Neural progenitor cell (in vitro differentiated cells): ENCODE measurements around the gene ADGRF5. TPM values are rescaled to one million over a fixed set of nuclear protein-coding genes. Genes with fewer than 3 reads are reported as not detected.
A peak's percentile ranks its signal among the peaks of the same experiment; 100 is the strongest.

ENCODE experiments used
- DNase-seq: peaks from one replicate; pipeline ENCODE4 v3.0.0-alpha.2; 2016; ENCODE audit warnings: low spot score
- H2AFZ ChIP-seq: fragments of 200-600 bp; sonication (generic); replicated peaks from 2 replicates; pipeline ENCODE4 v1.6.1; 2016; ENCODE audit warnings: antibody characterized with exemption
- H3F3A ChIP-seq: fragments of 200-600 bp; sonication (generic); 2 replicates; pipeline ENCODE4 v1.6.1; 2016; ENCODE audit warnings: antibody characterized with exemption, low read depth
- H3K27ac ChIP-seq: fragments of 200-600 bp; sonication (generic); 2 replicates; pipeline ENCODE4 v1.5.1; 2016; ENCODE audit warnings: mild to moderate bottlenecking
- H3K27me3 ChIP-seq: fragments of 200-600 bp; sonication (generic); 2 replicates; pipeline ENCODE4 v1.6.1; 2016; ENCODE audit warnings: mild to moderate bottlenecking, moderate library complexity
- H3K36me3 ChIP-seq: fragments of 200-600 bp; sonication (generic); 2 replicates; pipeline ENCODE4 v1.5.1; 2016
- H3K4me1 ChIP-seq: fragments of 200-600 bp; sonication (generic); 2 replicates; pipeline ENCODE4 v1.6.1; 2016; ENCODE audit warnings: mixed run types
- H3K4me2 ChIP-seq: fragments of 200-600 bp; sonication (generic); 2 replicates; pipeline ENCODE4 v1.6.1; 2016
- H3K4me3 ChIP-seq: fragments of 200-600 bp; sonication (generic); 2 replicates; pipeline ENCODE4 v1.5.1; 2016
- H3K79me2 ChIP-seq: fragments of 200-600 bp; sonication (generic); 2 replicates; pipeline ENCODE4 v1.6.1; 2016; ENCODE audit warnings: low read depth
- H3K9ac ChIP-seq: fragments of 200-600 bp; sonication (generic); 2 replicates; pipeline ENCODE4 v1.6.1; 2016
- H3K9me3 ChIP-seq: fragments of 200-600 bp; sonication (generic); 2 replicates; pipeline ENCODE4 v1.5.1; 2016; ENCODE audit warnings: low read depth
- H4K20me1 ChIP-seq: fragments of 200-600 bp; sonication (generic); 2 replicates; pipeline ENCODE4 v1.6.1; 2016; ENCODE audit warnings: low read depth
- H3K27ac Mint-ChIP-seq: 3 replicates; pipeline ENCODE4 v1.8.0; 2021; ENCODE audit warnings: mixed read lengths
- H3K27me3 Mint-ChIP-seq: 2 replicates; pipeline ENCODE4 v1.8.0; 2022; ENCODE audit warnings: low read depth, mild to moderate bottlenecking, inconsistent platforms, moderate library complexity, mixed read lengths; ENCODE audit not compliant: insufficient read depth
- H3K36me3 Mint-ChIP-seq: 3 replicates; pipeline ENCODE4 v1.8.0; 2021; ENCODE audit warnings: mixed read lengths
- H3K4me1 Mint-ChIP-seq: 3 replicates; pipeline ENCODE4 v1.8.0; 2021; ENCODE audit warnings: mixed read lengths
- H3K4me3 Mint-ChIP-seq: 3 replicates; pipeline ENCODE4 v1.8.0; 2021; ENCODE audit warnings: mild to moderate bottlenecking, moderate library complexity, mixed read lengths
- H3K9me3 Mint-ChIP-seq: 3 replicates; pipeline ENCODE4 v1.8.0; 2020; ENCODE audit warnings: mixed read lengths
- EZH2 ChIP-seq: fragments of 200-600 bp; sonication (generic); IDR thresholded peaks from 2 replicates; pipeline ENCODE4 v1.6.1; 2017; ENCODE audit warnings: antibody characterized with exemption, mild to moderate bottlenecking, moderate library complexity
- EZH2phosphoT487 ChIP-seq: fragments of 200-600 bp; sonication (generic); IDR thresholded peaks from 2 replicates; pipeline ENCODE4 v1.6.1; 2017; ENCODE audit warnings: antibody characterized with exemption
- total RNA-seq: library from RNA; depleted of rRNA; stranded (reverse); fragments of >200 nt; gene quantifications from 2 replicates; pipeline ENCODE4 v1.2.3, GENCODE V29; 2015; ENCODE audit warnings: low replicate concordance
- TF ChIP-seq, protein P1 (sequence below): fragments of 200-600 bp; sonication (generic); IDR thresholded peaks from 2 replicates; pipeline ENCODE4 v1.5.1; 2017; ENCODE audit warnings: antibody characterized with exemption, mild to moderate bottlenecking

ADGRF5 gene
- total RNA-seq, 1 donor from 2014 or later: not detected

DNA sequence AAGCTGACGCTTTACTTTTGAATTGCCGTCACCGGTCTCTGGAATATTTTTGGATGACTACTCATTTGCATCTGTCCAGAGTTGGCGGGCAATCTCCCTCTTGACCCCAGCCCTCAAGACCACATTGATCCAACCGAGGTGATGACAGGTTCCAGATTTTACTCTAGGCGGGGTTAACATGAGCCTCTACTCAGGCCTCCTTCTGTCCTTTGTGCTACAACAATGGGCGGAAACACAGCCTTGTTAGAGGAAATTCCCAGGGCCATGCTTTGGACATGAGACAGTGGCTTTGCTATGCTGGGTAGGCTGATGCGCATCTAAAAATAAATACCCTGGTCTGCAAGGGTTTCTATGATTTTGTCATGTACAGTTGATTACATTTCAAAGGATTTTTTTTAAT is 27.0 kb upstream of the ADGRF5 start:
- H3K27me3 Mint-ChIP-seq: peaks cover 2% of the 10 kb centered on the region
- H3K4me2 ChIP-seq: no peak overlapping the region
- no peaks in the 10 kb centered on the region for H3K27me3 ChIP-seq
- no peaks in the 10 kb centered on the region for H3K79me2 ChIP-seq
- no peaks in the 10 kb centered on the region for H3K4me1 Mint-ChIP-seq
- no peaks in the 10 kb centered on the region for H4K20me1 ChIP-seq
- H3K4me3 Mint-ChIP-seq: no peak overlapping the region
- no peaks in the 10 kb centered on the region for H3K9me3 Mint-ChIP-seq
- no peaks in the 10 kb centered on the region for H3K36me3 ChIP-seq
- no peaks in the 10 kb centered on the region for H3F3A ChIP-seq
- H3K4me1 ChIP-seq: no peaks in the 10 kb centered on the region
- H3K27ac Mint-ChIP-seq: no peak overlapping the region
- TF ChIP-seq, protein P1, sequence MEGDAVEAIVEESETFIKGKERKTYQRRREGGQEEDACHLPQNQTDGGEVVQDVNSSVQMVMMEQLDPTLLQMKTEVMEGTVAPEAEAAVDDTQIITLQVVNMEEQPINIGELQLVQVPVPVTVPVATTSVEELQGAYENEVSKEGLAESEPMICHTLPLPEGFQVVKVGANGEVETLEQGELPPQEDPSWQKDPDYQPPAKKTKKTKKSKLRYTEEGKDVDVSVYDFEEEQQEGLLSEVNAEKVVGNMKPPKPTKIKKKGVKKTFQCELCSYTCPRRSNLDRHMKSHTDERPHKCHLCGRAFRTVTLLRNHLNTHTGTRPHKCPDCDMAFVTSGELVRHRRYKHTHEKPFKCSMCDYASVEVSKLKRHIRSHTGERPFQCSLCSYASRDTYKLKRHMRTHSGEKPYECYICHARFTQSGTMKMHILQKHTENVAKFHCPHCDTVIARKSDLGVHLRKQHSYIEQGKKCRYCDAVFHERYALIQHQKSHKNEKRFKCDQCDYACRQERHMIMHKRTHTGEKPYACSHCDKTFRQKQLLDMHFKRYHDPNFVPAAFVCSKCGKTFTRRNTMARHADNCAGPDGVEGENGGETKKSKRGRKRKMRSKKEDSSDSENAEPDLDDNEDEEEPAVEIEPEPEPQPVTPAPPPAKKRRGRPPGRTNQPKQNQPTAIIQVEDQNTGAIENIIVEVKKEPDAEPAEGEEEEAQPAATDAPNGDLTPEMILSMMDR: no peak
- TF ChIP-seq EZH2phosphoT487 (no peak), EZH2 (no peak)
- no peak overlapping the region for H3K9ac ChIP-seq
- H3K36me3 Mint-ChIP-seq: no peaks in the 10 kb centered on the region
- no peak overlapping the region for H3K27ac ChIP-seq
- DNase-seq: peak; percentile 49
- no peak overlapping the region for H2AFZ ChIP-seq
- H3K9me3 ChIP-seq: no peaks in the 10 kb centered on the region
- H3K4me3 ChIP-seq: no peak overlapping the region

DNA sequence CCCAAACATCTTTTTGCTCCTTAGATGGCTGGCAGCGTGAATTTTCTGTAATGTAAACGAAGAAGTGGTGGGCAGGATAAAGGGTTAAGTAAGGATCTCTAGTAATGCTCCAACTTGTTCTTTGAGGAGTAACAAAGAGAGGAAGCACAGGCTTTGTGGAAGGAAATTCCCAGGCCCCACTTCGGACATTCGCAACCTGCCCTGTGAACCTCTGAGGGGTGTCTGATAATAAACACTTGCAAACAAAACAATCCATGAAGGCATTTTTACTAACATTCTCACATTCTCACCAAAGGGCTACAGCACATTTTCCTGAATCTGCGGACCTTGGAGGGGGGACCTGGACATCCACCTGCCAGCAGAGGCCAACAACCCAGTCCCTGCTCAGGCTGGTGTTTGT is 25.8 kb upstream of the ADGRF5 start:
- Histone ChIP-seq H3K36me3 (no peaks in the 10 kb centered on the region), H3K9me3 (no peaks in the 10 kb centered on the region), H4K20me1 (no peaks in the 10 kb centered on the region), H3K27ac (no peak overlapping the region), H3K4me2 (no peak overlapping the region), H3K27me3 (no peaks in the 10 kb centered on the region), H3K9ac (no peak overlapping the region), H3F3A (no peaks in the 10 kb centered on the region), H2AFZ (no peak overlapping the region), H3K4me1 (no peaks in the 10 kb centered on the region), H3K4me3 (no peak overlapping the region), H3K79me2 (no peaks in the 10 kb centered on the region)
- peaks cover 3% of the 10 kb centered on the region for H3K9me3 Mint-ChIP-seq
- H3K36me3 Mint-ChIP-seq: no peaks in the 10 kb centered on the region
- no peak for TF ChIP-seq EZH2
- TF ChIP-seq EZH2phosphoT487: no peak
- TF ChIP-seq, protein P1: no peak
- peaks cover 2% of the 10 kb centered on the region for H3K27me3 Mint-ChIP-seq
- H3K4me1 Mint-ChIP-seq: no peaks in the 10 kb centered on the region
- no peak overlapping the region for H3K27ac Mint-ChIP-seq
- DNase-seq: no peak
- H3K4me3 Mint-ChIP-seq: no peak overlapping the region

DNA sequence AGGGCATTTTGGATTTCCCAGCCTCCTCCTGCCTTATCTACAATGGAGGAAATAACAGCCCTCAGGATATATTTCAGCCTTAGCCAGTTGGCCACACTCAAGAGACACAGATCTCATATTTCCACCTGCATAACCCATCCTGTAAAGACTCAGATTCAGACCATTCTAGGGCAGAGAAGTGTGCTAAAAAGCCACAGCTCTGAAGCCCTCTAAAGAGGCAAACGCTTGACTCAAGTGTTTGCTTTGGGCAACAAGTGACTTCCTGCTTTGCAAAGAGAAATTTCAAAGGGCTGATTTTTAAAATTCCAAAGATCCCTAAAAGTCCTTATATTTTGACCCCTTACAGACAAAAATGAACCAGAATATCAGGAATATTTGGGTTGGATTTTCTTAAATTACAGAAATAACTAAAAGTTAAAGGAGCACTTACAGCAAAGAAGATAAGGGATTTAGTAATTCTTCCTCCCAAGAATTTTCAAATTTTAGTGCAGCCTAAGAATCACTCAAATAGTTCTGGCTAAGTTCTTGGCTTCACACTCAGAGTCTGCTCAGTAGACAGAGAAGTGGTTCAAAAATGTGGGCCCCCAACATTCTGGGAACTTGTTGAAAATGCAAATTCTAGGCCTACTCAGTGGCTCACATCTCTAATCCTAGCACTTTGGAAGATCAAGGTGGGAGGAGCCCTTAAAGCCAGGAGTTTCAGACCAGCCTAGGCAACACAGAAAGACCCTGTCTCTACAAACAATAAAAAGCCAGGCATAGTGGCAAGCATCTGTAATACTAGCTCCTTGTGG is 18.9 kb upstream of the ADGRF5 start:
- Histone ChIP-seq H4K20me1 (no peaks in the 10 kb centered on the region), H3K9ac (no peak overlapping the region), H3K36me3 (no peaks in the 10 kb centered on the region), H3K4me1 (no peaks in the 10 kb centered on the region), H3K4me2 (no peak overlapping the region), H3K9me3 (no peaks in the 10 kb centered on the region), H3K4me3 (no peak overlapping the region), H3K27me3 (no peaks in the 10 kb centered on the region), H3F3A (no peaks in the 10 kb centered on the region), H3K27ac (no peak overlapping the region), H2AFZ (no peak overlapping the region), H3K79me2 (no peaks in the 10 kb centered on the region)
- no peaks in the 10 kb centered on the region for H3K36me3 Mint-ChIP-seq
- H3K4me3 Mint-ChIP-seq: no peak overlapping the region
- no peak for DNase-seq
- H3K4me1 Mint-ChIP-seq: peaks cover 2% of the 10 kb centered on the region
- peaks cover 7% of the 10 kb centered on the region for H3K9me3 Mint-ChIP-seq
- no peaks in the 10 kb centered on the region for H3K27me3 Mint-ChIP-seq
- no peak for TF ChIP-seq EZH2phosphoT487
- TF ChIP-seq EZH2: no peak
- TF ChIP-seq, protein P1: no peak
- H3K27ac Mint-ChIP-seq: no peak overlapping the region
